ENCODE measurements around the gene OCIAD2.
"Not testable (repeated sequence)": the region's sequence is repeated elsewhere in the genome, so short reads cannot be mapped to it uniquely, and the experiment has no call there.

OCIAD2 gene

DNA sequence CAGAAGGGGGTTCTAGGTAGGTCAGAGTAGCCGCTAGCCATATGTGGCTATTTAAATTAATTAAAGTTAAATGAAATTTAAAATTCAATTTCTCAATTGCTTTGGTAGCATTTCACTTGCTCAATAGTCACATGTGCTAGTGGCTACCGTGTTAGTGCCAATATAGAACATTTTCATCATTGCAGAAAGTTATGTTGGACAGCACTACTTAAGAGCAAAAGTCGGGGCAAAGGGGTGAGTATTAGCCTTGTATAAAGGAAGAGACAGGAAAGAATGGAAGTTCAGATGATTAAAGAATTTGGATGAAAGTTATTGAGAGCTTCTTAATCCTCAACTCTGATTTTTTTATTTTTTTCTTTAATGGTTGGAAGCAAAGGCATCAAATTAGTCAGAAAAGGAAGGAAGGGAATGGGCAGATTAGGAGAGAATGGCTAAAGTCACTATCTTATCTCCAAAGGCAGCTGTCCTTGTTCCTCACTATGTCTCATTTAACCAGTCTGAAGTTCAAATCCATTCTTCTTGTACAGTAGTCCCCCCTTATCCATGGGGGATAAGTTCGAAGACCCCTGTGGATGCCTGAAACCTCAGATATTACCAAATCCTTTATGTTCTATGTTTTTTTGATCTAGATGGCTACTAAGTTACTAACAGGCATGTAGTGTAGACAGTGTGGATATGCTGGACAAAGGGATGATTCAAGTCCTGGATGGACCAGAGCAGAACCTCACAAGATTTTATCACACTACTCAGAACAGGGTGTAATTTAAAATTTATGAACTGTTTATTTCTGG, 52.8 kb downstream of the OCIAD2 start:
- TF ChIP-seq, protein P1, sequence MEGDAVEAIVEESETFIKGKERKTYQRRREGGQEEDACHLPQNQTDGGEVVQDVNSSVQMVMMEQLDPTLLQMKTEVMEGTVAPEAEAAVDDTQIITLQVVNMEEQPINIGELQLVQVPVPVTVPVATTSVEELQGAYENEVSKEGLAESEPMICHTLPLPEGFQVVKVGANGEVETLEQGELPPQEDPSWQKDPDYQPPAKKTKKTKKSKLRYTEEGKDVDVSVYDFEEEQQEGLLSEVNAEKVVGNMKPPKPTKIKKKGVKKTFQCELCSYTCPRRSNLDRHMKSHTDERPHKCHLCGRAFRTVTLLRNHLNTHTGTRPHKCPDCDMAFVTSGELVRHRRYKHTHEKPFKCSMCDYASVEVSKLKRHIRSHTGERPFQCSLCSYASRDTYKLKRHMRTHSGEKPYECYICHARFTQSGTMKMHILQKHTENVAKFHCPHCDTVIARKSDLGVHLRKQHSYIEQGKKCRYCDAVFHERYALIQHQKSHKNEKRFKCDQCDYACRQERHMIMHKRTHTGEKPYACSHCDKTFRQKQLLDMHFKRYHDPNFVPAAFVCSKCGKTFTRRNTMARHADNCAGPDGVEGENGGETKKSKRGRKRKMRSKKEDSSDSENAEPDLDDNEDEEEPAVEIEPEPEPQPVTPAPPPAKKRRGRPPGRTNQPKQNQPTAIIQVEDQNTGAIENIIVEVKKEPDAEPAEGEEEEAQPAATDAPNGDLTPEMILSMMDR (IDR thresholded peaks at IDR 0.05; ENCODE audit: insufficient read depth, low read length, poor library complexity, severe bottlenecking): no peak
- TF ChIP-seq EZH2phosphoT487 (conservative IDR thresholded peaks at IDR 0.05; ENCODE audit: low read length): no peak
- Histone ChIP-seq H3F3A (ENCODE audit: insufficient read depth) (peaks cover 6% of the 10 kb centered on the region; the same call in 1 of the 2 replicates), H4K20me1 (ENCODE audit: low read depth, low read length) (no peaks in the 10 kb centered on the region), H3K9me2 (replicated peaks; ENCODE audit: insufficient read depth, low read length) (no peaks in the 10 kb centered on the region), H3K27me3 (ENCODE audit: low read length) (no peaks in the 10 kb centered on the region), H3K36me3 (ENCODE audit: low read length) (peaks cover 32% of the 10 kb centered on the region), H3K4me2 (ENCODE audit: low read depth, low read length, poor library complexity, severe bottlenecking) (no peak overlapping the region), H2AFZ (ENCODE audit: low read depth, low read length, severe bottlenecking) (no peak overlapping the region), H3K9me3 (ENCODE audit: insufficient read depth, low read length) (no peaks in the 10 kb centered on the region), H3K79me2 (ENCODE audit: insufficient read depth, low read length) (peaks cover 3% of the 10 kb centered on the region; the same call in 1 of the 2 replicates), H3K9ac (ENCODE audit: low read length) (no peak overlapping the region), H3K4me3 (ENCODE audit: insufficient read depth, low read length, poor library complexity, severe bottlenecking) (no peak overlapping the region), H3K27ac (ENCODE audit: low read depth, low read length) (no peak overlapping the region)

DNA sequence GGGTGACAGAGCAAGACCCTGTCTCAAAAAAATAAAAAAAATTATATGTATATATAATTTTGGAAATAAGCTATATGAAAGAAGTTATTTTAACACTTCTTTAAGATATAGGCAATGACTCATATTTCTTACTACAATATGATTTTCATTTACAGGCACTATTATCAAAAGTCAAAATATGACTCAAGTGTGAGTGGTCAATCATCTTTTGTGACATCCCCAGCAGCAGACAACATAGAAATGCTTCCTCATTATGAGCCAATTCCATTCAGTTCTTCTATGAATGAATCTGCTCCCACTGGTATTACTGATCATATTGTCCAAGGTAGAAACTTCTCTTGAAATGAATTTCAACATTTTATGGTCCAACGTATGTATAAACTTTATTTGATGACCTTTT, 54.9 kb downstream of the OCIAD2 start:
- Histone ChIP-seq H3F3A (ENCODE audit: insufficient read depth) (peaks cover 1% of the 10 kb centered on the region; the same call in 1 of the 2 replicates), H4K20me1 (ENCODE audit: low read depth, low read length) (peaks cover 4% of the 10 kb centered on the region; the same call in 1 of the 2 replicates), H3K4me2 (ENCODE audit: low read depth, low read length, poor library complexity, severe bottlenecking) (no peak overlapping the region), H3K4me3 (ENCODE audit: insufficient read depth, low read length, poor library complexity, severe bottlenecking) (no peak overlapping the region), H3K27ac (ENCODE audit: low read depth, low read length) (no peak overlapping the region), H3K79me2 (ENCODE audit: insufficient read depth, low read length) (peaks cover 9% of the 10 kb centered on the region), H3K9me3 (ENCODE audit: insufficient read depth, low read length) (no peaks in the 10 kb centered on the region), H3K36me3 (ENCODE audit: low read length) (peaks cover 45% of the 10 kb centered on the region), H3K27me3 (ENCODE audit: low read length) (no peaks in the 10 kb centered on the region), H3K9ac (ENCODE audit: low read length) (no peak overlapping the region), H2AFZ (ENCODE audit: low read depth, low read length, severe bottlenecking) (no peak overlapping the region), H3K9me2 (replicated peaks; ENCODE audit: insufficient read depth, low read length) (no peaks in the 10 kb centered on the region)
- TF ChIP-seq, protein P1 (IDR thresholded peaks at IDR 0.05; ENCODE audit: insufficient read depth, low read length, poor library complexity, severe bottlenecking): no peak
- TF ChIP-seq EZH2phosphoT487 (conservative IDR thresholded peaks at IDR 0.05; ENCODE audit: low read length): no peak

DNA sequence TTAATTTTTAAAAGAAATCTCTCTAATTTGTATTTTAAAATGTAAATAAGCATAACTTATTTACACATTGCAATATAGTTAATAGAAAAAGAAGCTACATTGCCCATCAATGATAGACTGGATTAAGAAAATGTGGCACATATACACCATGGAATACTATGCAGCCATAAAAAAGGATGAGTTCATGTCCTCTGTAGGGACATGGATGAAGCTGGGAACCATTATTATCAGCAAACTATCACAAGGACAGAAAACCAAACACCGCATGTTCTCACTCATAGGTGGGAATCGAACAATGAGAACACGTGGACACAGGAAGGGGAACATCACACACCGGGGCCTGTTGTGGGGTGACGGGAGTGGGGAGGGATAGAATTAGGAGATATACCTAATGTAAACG, 57.8 kb downstream of the OCIAD2 start:
- H3K27ac ChIP-seq (ENCODE audit: low read depth, low read length); H3K4me2 ChIP-seq (ENCODE audit: low read depth, low read length, poor library complexity, severe bottlenecking); H3K9me3 ChIP-seq (ENCODE audit: insufficient read depth, low read length); H2AFZ ChIP-seq (ENCODE audit: low read depth, low read length, severe bottlenecking); H3K4me3 ChIP-seq (ENCODE audit: insufficient read depth, low read length, poor library complexity, severe bottlenecking); H3F3A ChIP-seq (ENCODE audit: insufficient read depth); H3K9me2 ChIP-seq (replicated peaks; ENCODE audit: insufficient read depth, low read length); H4K20me1 ChIP-seq (ENCODE audit: low read depth, low read length); H3K27me3 ChIP-seq (ENCODE audit: low read length); H3K9ac ChIP-seq (ENCODE audit: low read length): not testable (repeated sequence)
- Histone ChIP-seq H3K79me2 (ENCODE audit: insufficient read depth, low read length) (peaks cover 24% of the 10 kb centered on the region), H3K36me3 (ENCODE audit: low read length) (peaks cover 61% of the 10 kb centered on the region)

DNA sequence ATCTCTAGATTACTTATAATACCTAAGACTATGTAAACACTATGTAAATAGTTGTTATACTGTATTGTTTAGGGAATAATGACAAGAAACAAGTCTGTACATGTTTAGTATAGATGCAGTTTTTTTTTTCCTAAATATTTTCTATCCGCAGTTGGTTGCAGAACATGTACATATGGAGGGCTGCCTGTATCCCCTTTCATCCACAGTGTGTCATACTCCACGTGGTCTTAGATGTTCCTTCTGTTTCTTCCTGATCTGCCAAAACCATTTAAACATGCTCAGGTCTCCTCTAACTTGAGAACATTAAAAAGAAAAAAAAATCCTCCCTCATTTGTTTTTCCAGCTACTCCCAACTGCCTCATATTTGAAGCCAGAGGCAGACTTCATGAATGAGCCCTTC, 61.7 kb downstream of the OCIAD2 start:
- Histone ChIP-seq H3K9me2 (replicated peaks; ENCODE audit: insufficient read depth, low read length) (no peaks in the 10 kb centered on the region), H3K9ac (ENCODE audit: low read length) (no peak overlapping the region), H4K20me1 (ENCODE audit: low read depth, low read length) (peaks cover 4% of the 10 kb centered on the region), H3K27me3 (ENCODE audit: low read length) (no peaks in the 10 kb centered on the region), H3F3A (ENCODE audit: insufficient read depth) (no peaks in the 10 kb centered on the region), H3K9me3 (ENCODE audit: insufficient read depth, low read length) (no peaks in the 10 kb centered on the region), H3K79me2 (ENCODE audit: insufficient read depth, low read length) (peaks cover 41% of the 10 kb centered on the region), H2AFZ (ENCODE audit: low read depth, low read length, severe bottlenecking) (no peak overlapping the region), H3K4me2 (ENCODE audit: low read depth, low read length, poor library complexity, severe bottlenecking) (no peak overlapping the region), H3K4me3 (ENCODE audit: insufficient read depth, low read length, poor library complexity, severe bottlenecking) (no peak overlapping the region), H3K27ac (ENCODE audit: low read depth, low read length) (no peak overlapping the region), H3K36me3 (ENCODE audit: low read length) (peaks cover 64% of the 10 kb centered on the region)
- TF ChIP-seq, protein P1 (IDR thresholded peaks at IDR 0.05; ENCODE audit: insufficient read depth, low read length, poor library complexity, severe bottlenecking): no peak
- no peak for TF ChIP-seq EZH2phosphoT487 (conservative IDR thresholded peaks at IDR 0.05; ENCODE audit: low read length)

All from SU-DHL-6 (cell line).